A673 (cell line): ENCODE data around the gene RFFL.

Experiments
- CTCF ChIP-seq: fragments of 300-800, 200-600 bp; sonication (generic); conservative IDR thresholded peaks from 2 replicates; pipeline ENCODE4 v1.5.1; 2017; ENCODE audit warnings: low read depth, mild to moderate bottlenecking, antibody characterized with exemption, low read length, moderate library complexity, mixed read lengths
- EZH2 ChIP-seq: fragments of 200-600 bp; sonication (generic); IDR thresholded peaks from 2 replicates; pipeline ENCODE4 v1.6.1; 2017; ENCODE audit warnings: borderline replicate concordance, low read depth, mild to moderate bottlenecking, mixed read lengths, antibody characterized with exemption, low read length; ENCODE audit not compliant: poor library complexity, severe bottlenecking

DNA sequence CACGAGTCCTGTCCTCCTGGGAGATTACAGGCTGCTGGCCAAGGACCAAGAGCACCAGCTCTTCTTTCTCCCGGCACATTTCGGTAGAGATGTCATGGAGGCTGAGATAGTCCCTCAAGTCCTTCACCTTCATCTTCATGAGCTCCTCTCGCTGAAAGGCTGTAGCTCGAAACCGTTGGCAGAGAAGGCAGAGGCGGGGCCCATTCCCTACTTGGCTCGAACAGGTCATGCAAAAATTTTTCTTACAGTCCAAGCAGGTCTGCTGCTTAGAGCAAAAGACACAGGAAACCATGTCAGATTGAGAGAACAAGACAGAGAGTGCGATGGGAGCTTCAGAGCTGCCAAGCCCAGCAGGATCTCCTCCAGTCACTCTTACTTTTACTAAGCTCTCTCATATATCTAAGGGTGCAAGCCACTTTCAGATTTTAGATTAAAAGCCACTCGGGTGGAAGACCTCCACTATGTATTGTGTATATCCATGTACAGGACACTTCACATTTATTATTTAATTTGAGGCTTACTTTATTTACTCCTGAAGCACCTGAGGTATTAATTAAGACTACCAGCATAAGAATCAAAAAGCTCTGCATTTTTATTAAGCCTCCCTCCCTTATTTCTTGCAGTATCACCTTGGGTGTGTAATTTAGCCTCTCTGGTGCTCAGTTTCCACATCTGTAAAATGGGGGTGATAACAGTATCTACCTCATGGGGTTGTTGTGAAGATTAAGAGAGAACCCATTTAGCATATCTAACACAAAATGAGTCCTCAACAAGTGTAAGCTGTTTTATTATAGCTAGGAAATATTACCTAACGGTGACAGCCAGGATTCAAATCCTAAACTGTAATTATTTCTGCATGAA is 41.8 kb downstream of the RFFL start:
- TF ChIP-seq EZH2 (no peak), CTCF (no peak)
